ENCODE measurements around the gene AOPEP. TPM values are rescaled to one million over a fixed set of nuclear protein-coding genes. Genes with fewer than 3 reads are reported as not detected.

The AOPEP gene
- total RNA-seq, 1 experiment from 2014 or later = 15.0 TPM

- H3K27ac Mint-ChIP-seq = no peak overlapping the region
Measured at GRCh38 chr9:95004411-95005277, 278.1 kb downstream of the AOPEP start.

More at GRCh38 chr9:95004411-95005277, 278.1 kb downstream of the AOPEP start:
- Histone ChIP-seq H2BK12ac (ENCODE audit: insufficient read length, low read depth, low read length) (no peak overlapping the region), H3K14ac (ENCODE audit: insufficient read depth, low read length) (no peak overlapping the region), H2AFZ (ENCODE audit: low read length) (no peak overlapping the region), H3K27ac (ENCODE audit: insufficient read length, low read depth, low read length) (no peak overlapping the region), H3K18ac (ENCODE audit: insufficient read length, low read depth, low read length) (no peak overlapping the region), H3K9me3 (ENCODE audit: control insufficient read depth, low read depth, low read length) (no peaks in the 10 kb centered on the region), H4K8ac (replicated peaks; ENCODE audit: insufficient read length, low read depth, low read length) (no peak overlapping the region), H4K20me1 (ENCODE audit: control insufficient read depth, insufficient read depth, insufficient read length) (no peaks in the 10 kb centered on the region), H3K27me3 (ENCODE audit: insufficient read depth, low read length) (no peaks in the 10 kb centered on the region; the same call in 1 of the 2 replicates), H2AK5ac (ENCODE audit: insufficient read length, low read length) (no peak overlapping the region), H3K56ac (ENCODE audit: insufficient read length, low read depth, low read length) (no peak overlapping the region), H4K5ac (ENCODE audit: insufficient read length, low read depth, low read length) (no peak overlapping the region), H3K4me2 (ENCODE audit: insufficient read depth, insufficient read length, low read length) (peak overlapping the region; percentile 36), H3K23ac (ENCODE audit: insufficient read length, low read depth, low read length) (no peak overlapping the region), H3K4ac (ENCODE audit: low read depth, low read length) (no peak overlapping the region), H2BK5ac (ENCODE audit: insufficient read length, low read length) (no peak overlapping the region), H2BK20ac (ENCODE audit: low read depth, low read length, poor library complexity, severe bottlenecking) (no peak overlapping the region), H2BK15ac (ENCODE audit: low read depth, low read length) (no peak overlapping the region), H3K23me2 (ENCODE audit: insufficient read length, low read depth, low read length, poor library complexity, severe bottlenecking) (no peaks in the 10 kb centered on the region), H3K79me2 (ENCODE audit: insufficient read depth, low read length) (no peaks in the 10 kb centered on the region), H2BK120ac (ENCODE audit: low read depth, low read length, poor library complexity, severe bottlenecking) (no peak overlapping the region), H3T11ph (ENCODE audit: low read length) (no peak overlapping the region), H4K91ac (ENCODE audit: insufficient read length, low read depth, low read length) (no peak overlapping the region), H3K79me1 (ENCODE audit: insufficient read depth, low read depth, low read length, poor library complexity, severe bottlenecking) (no peaks in the 10 kb centered on the region), H3K9ac (ENCODE audit: extremely low read depth, insufficient read length, low read length) (no peak overlapping the region), H3K4me1 (ENCODE audit: insufficient read depth, low read length) (no peaks in the 10 kb centered on the region)
- Mint-ChIP-seq H3K4me1 (peaks cover 6 to 9% of the 10 kb centered on the region in 2 experiments), H3K27me3 (ENCODE audit: low read depth) (peaks cover 52% of the 10 kb centered on the region), H3K9me3 (no peaks in the 10 kb centered on the region; a peak in 1 of 5 replicates), H3K36me3 (ENCODE audit: insufficient read depth in 1 of 3, low read depth in 3 of 3) (no peaks in the 10 kb centered on the region; a peak in 2 of 7 replicates), H3K4me3 (peak overlapping the region; percentile 71 to 81)
- no peak for DNase-seq
- no CpG with 5 or more reads among the region's 133 CpGs for WGBS (ENCODE audit: extremely low coverage, insufficient read length, low lambda C conversion rate)
- no peak for TF ChIP-seq CTCF (conservative IDR thresholded peaks at IDR 0.05)
